Activated naive CD4-positive, alpha-beta T cell treated with anti-CD3 and anti-CD28 coated beads, Interleukin-2, amount 50 U/mL, for 16 hours (primary cell): ENCODE measurements around the gene SLC26A8.
A peak's percentile ranks its signal among the peaks of the same experiment; 100 is the strongest.
"Not testable (repeated sequence)": the region's sequence is repeated elsewhere in the genome, so short reads cannot be mapped to it uniquely, and the experiment has no call there.

ENCODE experiments used
- DNase-seq: peaks from one replicate; pipeline ENCODE4 v3.0.0-alpha.2; 2020

Gene SLC26A8

DNA sequence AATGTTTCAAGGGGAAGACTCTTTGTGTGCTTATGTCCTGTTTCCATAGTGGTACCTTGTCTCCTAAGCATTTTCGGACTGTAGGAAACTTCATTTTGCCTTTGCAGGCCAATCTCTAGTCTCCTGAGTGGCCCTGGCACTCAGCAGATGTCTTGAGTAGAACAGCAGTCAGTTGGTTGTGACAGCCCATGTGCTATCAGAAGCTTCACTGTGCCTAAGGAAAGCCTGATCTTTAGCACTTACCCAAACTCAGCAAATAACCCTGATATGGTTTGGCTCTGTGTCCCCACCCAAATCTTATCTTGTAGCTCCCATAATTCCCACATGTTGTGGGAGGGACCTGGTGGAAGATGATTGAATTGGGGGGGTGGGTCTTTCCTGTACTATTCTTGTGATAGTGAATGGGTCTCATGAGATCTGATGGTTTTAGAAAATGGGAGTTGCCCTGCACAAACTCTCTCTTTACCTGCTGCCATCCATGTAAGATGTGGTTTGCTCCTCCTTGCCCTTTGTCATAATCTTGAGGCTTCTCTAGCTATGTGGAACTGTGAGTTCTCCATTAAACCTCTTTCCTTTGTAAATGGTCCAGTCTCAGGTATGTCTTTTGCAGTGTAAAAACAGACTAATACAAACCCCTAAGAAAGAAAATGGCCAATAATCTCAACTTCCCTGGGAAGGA lies 87.6 kb downstream of the SLC26A8 start:
- DNase-seq, result no peak

GRCh38 chr6:35935469-35935868 lies 89.0 kb downstream of the SLC26A8 start:
- DNase-seq, result no peak

GRCh38 chr6:35933844-35934243 lies 90.6 kb downstream of the SLC26A8 start:
- no peak for DNase-seq

DNA sequence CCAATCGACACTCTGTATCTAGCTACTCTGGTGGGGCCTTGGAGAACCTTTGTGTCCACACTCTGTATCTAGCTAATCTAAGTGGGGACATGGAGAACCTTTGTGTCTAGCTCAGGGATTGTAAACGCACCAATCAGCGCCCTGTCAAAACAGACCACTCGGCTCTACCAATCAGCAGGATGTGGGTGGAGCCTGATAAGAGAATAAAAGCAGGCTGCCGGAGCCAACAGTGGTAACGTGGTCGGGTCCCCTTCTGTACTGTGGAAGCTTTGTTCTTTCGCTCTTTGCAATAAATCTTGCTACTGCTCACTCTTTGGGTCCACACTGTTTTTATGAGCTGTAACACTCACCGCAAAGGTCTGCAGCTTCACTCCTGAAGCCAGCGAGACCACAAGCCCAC lies 92.6 kb downstream of the SLC26A8 start:
- not testable (repeated sequence) for DNase-seq

DNA sequence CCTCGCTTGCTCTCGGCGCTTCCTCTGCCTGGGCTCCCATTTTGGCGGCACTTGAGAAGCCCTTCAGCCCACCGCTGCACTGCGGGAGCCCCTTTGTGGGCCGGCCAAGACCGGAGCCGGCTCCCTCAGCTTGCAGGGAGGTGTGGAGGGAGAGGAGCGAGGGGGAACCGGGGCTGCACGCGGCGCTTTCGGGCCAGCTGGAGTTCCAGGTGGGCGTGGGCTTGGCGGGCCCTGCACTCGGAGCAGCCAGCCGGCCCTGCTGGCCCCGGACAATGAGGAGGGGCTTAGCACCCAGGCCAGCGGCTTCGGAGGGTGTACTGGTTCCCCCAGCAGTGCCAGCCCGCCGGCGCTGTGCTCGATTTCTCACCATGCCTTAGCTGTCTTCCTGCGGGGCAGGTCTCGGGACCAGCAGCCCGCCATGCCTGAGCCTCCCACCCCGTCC lies 93.3 kb downstream of the SLC26A8 start:
- no peak for DNase-seq

GRCh38 chr6:35929601-35930000 lies 94.8 kb downstream of the SLC26A8 start:
- no peak for DNase-seq

DNA sequence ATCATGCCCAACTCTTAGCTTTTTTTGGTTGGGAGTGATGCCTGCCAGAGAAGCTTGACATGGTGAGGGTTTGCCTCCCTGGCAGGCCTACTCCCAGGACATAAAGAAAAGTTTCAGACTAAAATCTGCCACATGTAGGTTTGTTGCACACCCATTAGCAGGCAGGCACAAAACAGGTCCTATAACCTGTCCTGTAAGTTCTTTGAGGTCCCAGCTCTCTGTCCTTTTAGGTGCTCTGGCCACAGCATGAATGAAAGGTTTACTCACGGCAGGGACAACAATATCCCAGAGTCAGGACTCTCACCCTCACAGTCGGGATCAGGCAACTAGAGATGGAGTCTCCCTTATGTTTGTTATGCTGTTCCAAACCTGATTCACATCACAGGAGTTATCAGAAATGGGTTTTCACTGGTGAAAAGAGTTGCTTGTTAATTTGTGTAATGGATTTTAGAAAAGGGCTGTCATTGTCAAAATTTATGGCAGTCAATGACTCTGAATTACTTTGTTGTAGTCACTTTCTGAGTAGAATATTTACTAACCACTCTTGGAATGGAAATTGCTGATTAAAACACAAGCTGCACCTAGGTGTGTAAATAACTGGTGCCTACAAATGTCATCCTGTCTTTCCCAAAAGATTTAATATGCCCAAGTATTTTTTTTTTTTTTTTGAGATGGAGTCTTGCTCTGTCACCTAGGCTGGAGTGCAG lies 97.8 kb downstream of the SLC26A8 start:
- no peak for DNase-seq

DNA sequence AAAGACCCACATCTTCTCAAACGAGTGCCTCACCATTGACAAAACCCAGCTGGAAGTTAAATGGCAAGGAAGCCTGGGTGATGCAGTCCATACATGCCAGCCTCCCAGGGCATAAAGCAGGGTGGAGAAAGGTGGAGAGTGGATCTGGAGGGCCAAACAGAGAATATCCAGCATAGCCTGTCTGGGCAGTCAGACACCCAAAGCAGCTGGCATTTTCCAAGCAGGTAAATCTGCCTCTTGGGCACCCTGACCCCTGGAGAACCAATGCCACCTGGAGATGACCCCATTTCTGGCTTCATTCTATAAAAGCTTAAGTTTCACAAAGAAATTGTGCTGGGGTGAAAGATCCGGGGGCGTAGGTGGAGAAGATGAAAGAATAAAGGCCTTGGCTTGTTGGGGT lies 98.5 kb downstream of the SLC26A8 start:
- DNase-seq, result no peak

GRCh38 chr6:35924146-35924545 lies 100.3 kb downstream of the SLC26A8 start:
- DNase-seq, result no peak

- no peak for DNase-seq
Observed at GRCh38 chr6:35922139-35922554, 102.3 kb downstream of the SLC26A8 start.

GRCh38 chr6:35920793-35921732 lies 103.4 kb downstream of the SLC26A8 start, which contains the start of gene SRPK1:
Gene SRPK1, minus strand, starts transcription at chr6:35921098. Its CDS starts 42 bp downstream, at chr6:35921056.
- DNase-seq, result peak; percentile 86

DNA sequence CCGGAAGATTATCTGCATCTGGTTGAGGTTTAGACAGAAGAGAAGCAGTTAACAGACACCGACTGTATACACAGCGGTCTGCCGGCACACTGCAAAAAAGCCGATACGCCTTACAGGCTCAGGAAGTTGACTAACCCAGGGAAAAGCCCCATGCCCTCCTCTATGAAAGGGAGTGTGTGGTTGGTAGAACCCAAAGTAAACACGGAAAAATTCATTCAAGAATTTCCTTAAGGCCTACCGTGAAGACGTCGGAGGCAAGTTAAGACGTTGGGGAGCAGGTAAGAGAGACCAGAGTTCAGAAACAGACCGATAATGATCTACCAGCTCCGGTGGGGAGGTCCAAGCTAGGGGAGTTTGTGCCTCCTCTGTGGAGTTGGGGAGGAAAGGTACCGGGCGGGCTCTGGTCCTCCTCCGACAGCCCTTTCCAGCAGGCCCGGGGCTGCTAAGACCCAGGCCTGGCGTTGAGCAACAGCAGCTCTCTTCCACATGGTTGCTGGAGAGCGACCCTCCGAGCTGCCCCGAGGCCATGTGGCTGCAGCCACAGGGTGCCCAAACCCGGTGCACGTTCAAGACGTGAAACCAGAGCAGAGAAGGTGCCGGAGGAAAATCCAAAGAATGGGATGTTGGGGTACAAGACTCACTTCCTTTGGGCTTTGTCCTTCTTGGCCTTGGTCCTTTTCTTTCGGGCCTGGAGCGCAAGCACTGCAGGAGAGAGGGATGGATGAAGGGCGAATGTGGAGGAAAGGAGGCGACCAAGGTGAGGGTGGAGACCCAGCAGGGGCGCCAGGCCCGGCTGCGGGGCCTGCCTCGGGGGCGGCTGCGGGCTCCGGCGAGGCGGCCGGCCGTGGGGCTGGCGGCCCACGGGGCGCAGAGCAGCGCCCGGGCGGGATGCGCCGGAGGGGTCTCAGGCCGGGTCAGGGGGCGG lies 104.4 kb downstream of the SLC26A8 start:
- peak; percentile 53 for DNase-seq

GRCh38 chr6:35919085-35919826 lies 105.2 kb downstream of the SLC26A8 start:
- no peak for DNase-seq

DNA sequence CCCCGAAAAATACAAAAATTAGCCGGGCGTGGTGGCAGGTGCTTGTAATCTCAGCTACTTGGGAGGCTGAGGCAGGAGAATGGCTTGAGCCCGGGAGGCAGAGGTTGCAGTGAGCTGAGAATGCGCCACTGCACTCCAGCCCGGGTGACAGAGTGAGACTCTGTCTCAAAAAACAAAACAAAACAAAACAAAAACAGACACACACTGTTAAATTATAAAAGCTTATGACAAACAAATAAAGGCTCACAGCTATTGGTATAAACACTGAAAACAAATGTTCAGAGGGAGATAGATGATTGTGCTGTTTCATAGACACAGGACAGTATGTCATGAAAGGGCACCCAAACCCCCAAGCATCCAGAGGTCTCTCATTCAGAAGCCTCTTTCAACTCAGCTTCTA lies 107.5 kb downstream of the SLC26A8 start:
- DNase-seq, result not testable (repeated sequence)

DNA sequence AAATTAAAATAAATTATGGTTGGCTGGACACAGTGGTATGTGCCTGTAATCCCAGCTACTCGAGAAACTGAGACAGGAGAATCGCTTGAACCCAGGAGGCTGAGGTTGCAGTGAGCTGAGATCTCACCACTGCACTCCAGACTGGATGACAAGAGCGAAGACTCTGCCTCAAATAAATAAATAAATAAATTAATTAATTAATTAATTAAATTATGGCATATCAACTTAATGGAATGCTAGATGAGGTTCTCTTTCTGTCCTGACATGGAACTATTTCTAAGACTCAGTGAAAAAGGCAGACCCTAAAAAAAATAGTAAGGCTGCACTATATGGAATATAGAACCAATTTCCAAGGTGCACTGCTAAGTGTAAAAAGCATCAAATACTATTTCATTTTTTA lies 108.4 kb downstream of the SLC26A8 start:
- DNase-seq, result no peak

GRCh38 chr6:35914536-35914935 lies 109.9 kb downstream of the SLC26A8 start:
- DNase-seq, result no peak

DNA sequence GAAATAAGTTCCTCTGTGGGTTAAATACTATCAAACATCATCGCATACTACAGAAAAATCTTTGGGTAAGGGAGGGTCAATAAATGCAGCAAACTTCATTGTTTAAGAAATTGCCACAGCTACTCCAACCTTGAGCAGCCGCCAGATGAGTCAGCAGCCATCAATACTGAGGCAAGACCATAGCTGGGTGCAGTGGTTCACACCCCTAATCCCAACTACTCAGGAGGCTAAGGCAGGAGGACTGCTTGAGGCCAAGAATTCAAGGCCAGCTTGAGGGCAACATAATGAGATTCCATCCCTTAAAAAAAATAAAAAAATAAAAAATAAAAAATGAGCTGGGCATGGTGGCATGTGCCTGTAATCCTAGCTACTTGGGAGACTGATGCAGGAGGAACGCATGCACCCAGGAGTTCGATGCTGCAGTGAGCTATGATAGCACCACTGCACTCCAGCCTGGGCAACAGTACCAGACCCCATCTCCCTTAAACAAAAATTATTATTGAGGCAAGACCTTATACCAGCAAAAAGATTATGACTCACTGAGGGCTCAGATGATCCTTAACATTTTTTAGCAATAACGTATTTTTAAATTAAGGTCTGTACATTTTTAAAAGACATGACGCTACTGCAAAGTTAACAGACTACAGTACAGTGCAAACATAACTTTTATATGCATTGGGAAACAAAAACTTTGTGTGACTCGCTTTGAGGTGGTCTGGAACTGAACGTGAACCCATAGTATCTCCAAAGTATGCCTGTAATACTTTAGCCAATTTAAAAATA lies 112.4 kb downstream of the SLC26A8 start:
- DNase-seq, result no peak

- not testable (repeated sequence) for DNase-seq
Observed at GRCh38 chr6:35909571-35909970, 114.9 kb downstream of the SLC26A8 start.

GRCh38 chr6:35908753-35909401 lies 115.6 kb downstream of the SLC26A8 start:
- DNase-seq, result not testable (repeated sequence)

DNA sequence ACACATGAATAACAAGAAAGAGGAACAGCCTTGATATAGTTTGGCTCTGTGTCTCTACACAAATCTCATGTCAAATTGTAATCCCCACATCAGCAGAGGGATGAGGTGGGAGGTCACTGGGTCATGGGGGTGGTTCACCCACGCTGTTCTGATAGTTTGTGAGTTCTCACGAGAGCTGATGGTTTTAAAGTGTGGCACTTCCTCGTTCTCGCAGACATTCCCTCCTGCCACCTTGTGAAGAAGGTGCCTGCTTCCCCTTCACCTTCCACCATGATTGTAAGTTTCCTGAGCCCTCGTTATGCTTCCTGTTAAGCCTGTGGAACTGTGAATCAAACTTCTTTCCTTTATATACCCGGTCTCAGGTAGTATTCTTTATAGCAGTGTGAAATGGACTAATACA lies 116.7 kb downstream of the SLC26A8 start:
- no peak for DNase-seq
